HCT116 (cell line): ENCODE measurements around the gene IL1RAPL2. TPM values are rescaled to one million over a fixed set of nuclear protein-coding genes. Genes with fewer than 3 reads are reported as not detected.

Experiments
- ATAC-seq: fragments of 200-7000 bp; cut with Tn5 transposase; 2 replicates; pipeline ENCODE4 v1.9.1; 2020; ENCODE audit warnings: mild to moderate bottlenecking, moderate library complexity
- BruUV-seq: library from RNA; stranded (reverse); fragments of 400-500 nt; replicated peaks from 2 replicates; lab custom pipeline; 2021; lab: Mats Ljungman, UMichigan
- CTCF ChIA-PET: fragments of 300-600 bp; sonication (Branson Sonifier 250); formaldehyde crosslinking; loops from one replicate; lab custom pipeline; 2021; ENCODE audit warnings: antibody characterized with exemption; lab: Charles Lee
- POLR2A ChIA-PET: fragments of 300-600, 350-600 bp; sonication (Branson Sonifier 250); formaldehyde crosslinking; loops from one replicate; lab custom pipeline; 2021; ENCODE audit warnings: antibody characterized with exemption; lab: Charles Lee
- RAD21 ChIA-PET, 2 experiments: fragments of 300-600 bp; sonication (Branson Sonifier 250); formaldehyde crosslinking; loops; one replicate each; lab custom pipeline; 2023; ENCODE audit warnings: low total read pairs in 2 of 2; ENCODE audit not compliant: uncharacterized antibody in 2 of 2, unreplicated experiment in 2 of 2, low non-redundant PET in 1 of 2; lab: Charles Lee
- DNase-seq: peaks from one replicate; pipeline ENCODE4 v3.0.0-alpha.2; 2010; ENCODE audit warnings: low read depth, low spot score
- H2AFZ ChIP-seq: fragments of 200-600 bp; shearing (Covaris generic), sonication (generic); 2 replicates; pipeline ENCODE4 v1.6.1; 2017; ENCODE audit warnings: low read depth, mixed run types, mixed read lengths, antibody characterized with exemption, low read length; ENCODE audit not compliant: poor library complexity, severe bottlenecking
- H3K27ac ChIP-seq: 2 replicates; pipeline ENCODE4 v1.5.1; 2012; ENCODE audit warnings: low read depth, low read length
- H3K27me3 ChIP-seq: fragments of 200-600 bp; sonication (generic); 2 replicates; pipeline ENCODE4 v1.6.1; 2016; ENCODE audit warnings: mixed run types, low read length, mixed read lengths; ENCODE audit not compliant: insufficient read depth
- H3K36me3 ChIP-seq, 2 experiments: fragments of 200-500 bp in 1 of 2; fragments of 200-600 bp in 1 of 2; sonication (Bioruptor generic) in 1 of 2; sonication (generic) in 1 of 2; 2 replicates each; pipeline versions ENCODE4 v1.5.1 to v1.6.1; 2014 to 2016; ENCODE audit warnings: low read length in 2 of 2, inconsistent platforms in 1 of 2, mixed read lengths in 1 of 2, mixed run types in 1 of 2; ENCODE audit not compliant: insufficient read depth in 2 of 2, control insufficient read depth in 1 of 2
- H3K4me1 ChIP-seq, 2 experiments: fragments of 200-600 bp in 1 of 2; sonication (generic) in 1 of 2; 2 replicates each; pipeline versions ENCODE4 v1.5.1 to v1.6.1; 2012 to 2017; ENCODE audit warnings: low read length in 2 of 2, inconsistent platforms in 1 of 2, mild to moderate bottlenecking in 1 of 2, mixed read lengths in 1 of 2, mixed run types in 1 of 2, moderate library complexity in 1 of 2; ENCODE audit not compliant: insufficient read depth in 2 of 2, control insufficient read depth in 1 of 2
- H3K4me2 ChIP-seq: fragments of 200-600 bp; sonication (generic); 2 replicates; pipeline ENCODE4 v1.6.1; 2017; ENCODE audit warnings: mixed run types, low read length, mixed read lengths
- H3K4me3 ChIP-seq, 2 experiments: fragments of 200-600 bp in 1 of 2; sonication (generic) in 1 of 2; replicated peaks in 1 of 2; 2 replicates each; pipeline ENCODE4 v1.5.1; 2011 to 2016; ENCODE audit warnings: low read length in 2 of 2, control low read depth in 1 of 2, low read depth in 1 of 2, mild to moderate bottlenecking in 1 of 2, mixed read lengths in 1 of 2, mixed run types in 1 of 2
- H3K79me2 ChIP-seq: fragments of 200-600 bp; sonication (generic); 2 replicates; pipeline ENCODE4 v1.6.1; 2017; ENCODE audit warnings: mild to moderate bottlenecking, mixed run types, low read length, moderate library complexity, mixed read lengths; ENCODE audit not compliant: insufficient read depth
- H3K9ac ChIP-seq: fragments of 200-600 bp; sonication (generic); 2 replicates; pipeline ENCODE4 v1.6.1; 2016; ENCODE audit warnings: low read length, mixed read lengths
- H3K9me2 ChIP-seq: fragments of 200-600 bp; sonication (generic), shearing (Covaris generic); 2 replicates; pipeline ENCODE4 v1.6.1; 2017; ENCODE audit warnings: mixed run types, mild to moderate bottlenecking, moderate library complexity; ENCODE audit not compliant: insufficient read depth
- H3K9me3 ChIP-seq, 2 experiments: fragments of 200-500 bp in 1 of 2; fragments of 200-600 bp in 1 of 2; sonication (Bioruptor generic) in 1 of 2; sonication (generic) in 1 of 2; 2 replicates each; pipeline ENCODE4 v1.6.1; 2014 to 2017; ENCODE audit warnings: low read length in 2 of 2, mixed read lengths in 2 of 2, inconsistent platforms in 1 of 2, low read depth in 1 of 2, mild to moderate bottlenecking in 1 of 2, mixed run types in 1 of 2, moderate library complexity in 1 of 2; ENCODE audit not compliant: control insufficient read depth in 1 of 2, insufficient read depth in 1 of 2
- H4K20me1 ChIP-seq: fragments of 200-600 bp; sonication (generic), shearing (Covaris generic); 2 replicates; pipeline ENCODE4 v1.6.1; 2017; ENCODE audit warnings: mixed run types, mild to moderate bottlenecking, moderate library complexity; ENCODE audit not compliant: insufficient read depth
- CEBPB ChIP-seq: IDR thresholded peaks from 2 replicates; pipeline ENCODE4 v1.6.1; 2012; ENCODE audit warnings: low read depth
- EZH2 ChIP-seq: fragments of 200-600 bp; sonication (generic); IDR thresholded peaks from 2 replicates; pipeline ENCODE4 v1.6.1; 2017; ENCODE audit warnings: antibody characterized with exemption, mixed run types
- FOSL1 ChIP-seq: IDR thresholded peaks from 2 replicates; pipeline ENCODE4 v1.6.1; 2012; ENCODE audit warnings: low read depth
- JUND ChIP-seq: IDR thresholded peaks from 2 replicates; pipeline ENCODE4 v1.6.1; 2012
- POLR2AphosphoS5 ChIP-seq: IDR thresholded peaks from 2 replicates; pipeline ENCODE4 v1.6.1; 2011; ENCODE audit warnings: mild to moderate bottlenecking, low read depth, low read length, moderate library complexity
- RAD21 ChIP-seq: IDR thresholded peaks from 2 replicates; pipeline ENCODE4 v1.6.1; 2012; ENCODE audit warnings: low read depth, mild to moderate bottlenecking
- REST ChIP-seq: IDR thresholded peaks from 2 replicates; pipeline ENCODE4 v1.6.1; 2012; ENCODE audit warnings: low read depth
- SIN3A ChIP-seq: IDR thresholded peaks from 2 replicates; pipeline ENCODE4 v1.6.1; 2012; ENCODE audit warnings: low read depth
- SP1 ChIP-seq: IDR thresholded peaks from 2 replicates; pipeline ENCODE4 v1.6.1; 2012; ENCODE audit warnings: low read depth
- SRF ChIP-seq: IDR thresholded peaks from 2 replicates; pipeline ENCODE4 v1.6.1; 2012; ENCODE audit warnings: low read depth
- TCF7L2 ChIP-seq: IDR thresholded peaks from 2 replicates; pipeline ENCODE4 v1.7.0; 2011; ENCODE audit warnings: borderline replicate concordance, inconsistent platforms; ENCODE audit not compliant: insufficient read depth, insufficient read length; ENCODE audit errors: extremely low read depth
- ZFX ChIP-seq: fragments of 450-650 bp; IDR thresholded peaks from 2 replicates; pipeline ENCODE4 v1.6.1; 2017
- intact Hi-C: fragments of 100-400 bp; cut with micrococcal nuclease; formaldehyde crosslinking; loops from 2 replicates; pipeline ENCODE4 v1.10.0; 2022
- total RNA-seq: library from RNA; stranded (reverse); gene quantifications from one replicate; pipeline ENCODE4 v1.2.1, GENCODE V29; 2021; ENCODE audit not compliant: unreplicated experiment
- TF ChIP-seq, protein P1 (sequence below): IDR thresholded peaks from 2 replicates; pipeline ENCODE4 v1.6.1; 2011; ENCODE audit warnings: mild to moderate bottlenecking, low read length, moderate library complexity; ENCODE audit not compliant: insufficient replicate concordance; ENCODE audit errors: extremely low read depth

Gene IL1RAPL2
- total RNA-seq, 1 experiment from 2014 or later, result not detected

DNA sequence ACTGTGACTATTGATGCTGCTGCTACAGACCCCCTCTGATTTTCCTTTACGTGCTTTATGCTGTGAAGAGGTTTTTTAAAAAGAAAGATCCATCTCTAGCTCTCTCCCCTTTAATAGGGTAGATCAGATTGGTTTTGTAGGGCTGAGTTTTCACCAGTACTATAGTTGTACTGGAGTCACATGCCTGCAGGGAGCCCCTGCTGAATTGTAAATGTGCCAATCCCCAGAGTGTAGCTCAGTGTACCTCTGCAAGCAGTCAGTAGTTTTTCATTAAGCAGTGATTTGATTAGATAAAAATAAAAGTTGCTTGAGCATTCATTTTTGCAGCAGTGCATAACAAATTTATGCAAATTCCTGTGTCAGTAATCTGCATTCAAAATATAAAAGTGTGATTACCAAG is 179.2 kb downstream of the IL1RAPL2 start (continued):
- TF ChIP-seq, protein P1, sequence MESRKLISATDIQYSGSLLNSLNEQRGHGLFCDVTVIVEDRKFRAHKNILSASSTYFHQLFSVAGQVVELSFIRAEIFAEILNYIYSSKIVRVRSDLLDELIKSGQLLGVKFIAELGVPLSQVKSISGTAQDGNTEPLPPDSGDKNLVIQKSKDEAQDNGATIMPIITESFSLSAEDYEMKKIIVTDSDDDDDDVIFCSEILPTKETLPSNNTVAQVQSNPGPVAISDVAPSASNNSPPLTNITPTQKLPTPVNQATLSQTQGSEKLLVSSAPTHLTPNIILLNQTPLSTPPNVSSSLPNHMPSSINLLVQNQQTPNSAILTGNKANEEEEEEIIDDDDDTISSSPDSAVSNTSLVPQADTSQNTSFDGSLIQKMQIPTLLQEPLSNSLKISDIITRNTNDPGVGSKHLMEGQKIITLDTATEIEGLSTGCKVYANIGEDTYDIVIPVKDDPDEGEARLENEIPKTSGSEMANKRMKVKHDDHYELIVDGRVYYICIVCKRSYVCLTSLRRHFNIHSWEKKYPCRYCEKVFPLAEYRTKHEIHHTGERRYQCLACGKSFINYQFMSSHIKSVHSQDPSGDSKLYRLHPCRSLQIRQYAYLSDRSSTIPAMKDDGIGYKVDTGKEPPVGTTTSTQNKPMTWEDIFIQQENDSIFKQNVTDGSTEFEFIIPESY, result no peak
- no peak for TF ChIP-seq SRF

- Histone ChIP-seq H3K27me3 (no peaks in the 10 kb centered on the region), H2AFZ (no peak overlapping the region), H3K4me1 (no peaks in the 10 kb centered on the region), H3K9me2 (no peaks in the 10 kb centered on the region), H3K4me3 (no peak overlapping the region), H3K36me3 (no peaks in the 10 kb centered on the region), H3K4me2 (no peak overlapping the region), H3K9me3 (no peaks in the 10 kb centered on the region), H4K20me1 (no peaks in the 10 kb centered on the region), H3K9ac (no peak overlapping the region), H3K79me2 (no peaks in the 10 kb centered on the region), H3K27ac (no peak overlapping the region)
- ChIA-PET RAD21 (no interaction called here), CTCF (no interaction called here), POLR2A (no interaction called here)
- intact Hi-C loops, result no loop called here
- TF ChIP-seq TCF7L2, result no peak
- TF ChIP-seq JUND, result no peak
- TF ChIP-seq SP1, result no peak
- no peak for TF ChIP-seq EZH2
- TF ChIP-seq CEBPB, result no peak
- TF ChIP-seq REST, result no peak
- no peak for TF ChIP-seq SRF
- TF ChIP-seq RAD21, result no peak
- no peak for TF ChIP-seq SIN3A
- no peak for TF ChIP-seq POLR2AphosphoS5
- no peak for TF ChIP-seq ZFX
- no peak for TF ChIP-seq FOSL1
- ATAC-seq, result no peak
- no peak for DNase-seq
- no TSS peak for BruUV-seq
Observed at GRCh38 chrX:104749951-104750610, 184.1 kb downstream of the IL1RAPL2 start.
